ENCODE data around the gene SLC41A3.

DNA sequence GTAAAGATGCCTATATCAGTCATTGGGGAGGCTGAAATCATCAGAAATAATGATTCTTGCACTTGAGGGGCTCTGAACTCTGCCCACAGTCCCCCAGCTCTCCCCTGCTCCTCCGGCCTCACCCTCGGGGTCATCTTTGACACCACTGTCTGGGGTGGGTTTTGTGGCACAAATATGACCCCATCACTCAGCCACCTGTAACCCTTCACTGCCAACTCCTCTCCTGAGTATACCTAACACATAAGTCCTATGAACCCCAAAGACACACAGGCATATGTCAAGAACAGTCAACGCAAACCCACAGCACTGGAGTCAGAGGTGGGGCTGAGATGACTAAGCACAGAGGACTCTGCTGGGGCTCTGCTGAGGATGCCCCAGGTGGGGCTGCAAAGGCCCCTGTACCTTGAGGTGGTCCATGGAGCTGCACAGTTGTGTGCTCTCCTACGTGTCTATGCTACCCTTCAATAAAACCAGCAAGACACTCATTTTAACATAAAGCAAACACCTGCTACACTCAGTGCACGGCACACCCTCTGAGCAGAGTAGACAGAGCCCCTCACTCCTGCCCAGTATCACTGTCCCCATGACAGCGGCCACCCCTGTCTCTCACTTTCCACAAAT is 29.9 kb downstream of the SLC41A3 start:
- no peak for TF ChIP-seq GABPA (IDR thresholded peaks at IDR 0.05 in 1 of 2, conservative IDR thresholded peaks at IDR 0.05 in 1 of 2)
- TF ChIP-seq, protein P1, sequence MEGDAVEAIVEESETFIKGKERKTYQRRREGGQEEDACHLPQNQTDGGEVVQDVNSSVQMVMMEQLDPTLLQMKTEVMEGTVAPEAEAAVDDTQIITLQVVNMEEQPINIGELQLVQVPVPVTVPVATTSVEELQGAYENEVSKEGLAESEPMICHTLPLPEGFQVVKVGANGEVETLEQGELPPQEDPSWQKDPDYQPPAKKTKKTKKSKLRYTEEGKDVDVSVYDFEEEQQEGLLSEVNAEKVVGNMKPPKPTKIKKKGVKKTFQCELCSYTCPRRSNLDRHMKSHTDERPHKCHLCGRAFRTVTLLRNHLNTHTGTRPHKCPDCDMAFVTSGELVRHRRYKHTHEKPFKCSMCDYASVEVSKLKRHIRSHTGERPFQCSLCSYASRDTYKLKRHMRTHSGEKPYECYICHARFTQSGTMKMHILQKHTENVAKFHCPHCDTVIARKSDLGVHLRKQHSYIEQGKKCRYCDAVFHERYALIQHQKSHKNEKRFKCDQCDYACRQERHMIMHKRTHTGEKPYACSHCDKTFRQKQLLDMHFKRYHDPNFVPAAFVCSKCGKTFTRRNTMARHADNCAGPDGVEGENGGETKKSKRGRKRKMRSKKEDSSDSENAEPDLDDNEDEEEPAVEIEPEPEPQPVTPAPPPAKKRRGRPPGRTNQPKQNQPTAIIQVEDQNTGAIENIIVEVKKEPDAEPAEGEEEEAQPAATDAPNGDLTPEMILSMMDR (IDR thresholded peaks at IDR 0.05; ENCODE audit: low read depth, low read length, missing input control), result no peak
- no peak for TF ChIP-seq MAX (IDR thresholded peaks at IDR 0.05)
- no peak for TF ChIP-seq HNF4A (conservative IDR thresholded peaks at IDR 0.05)
- no peak for TF ChIP-seq RXRA (IDR thresholded peaks at IDR 0.05)
- TF ChIP-seq JUND (IDR thresholded peaks at IDR 0.05), result no peak
- no peak for TF ChIP-seq TAF1 (conservative IDR thresholded peaks at IDR 0.05)
- TF ChIP-seq REST (IDR thresholded peaks at IDR 0.05), result no peak
- TF ChIP-seq RAD21 (IDR thresholded peaks at IDR 0.05), result no peak
- no peak for TF ChIP-seq YY1 (IDR thresholded peaks at IDR 0.05)
- no peak for TF ChIP-seq SP1 (IDR thresholded peaks at IDR 0.05)

Data from liver (tissue), 3 donors.